GM10266 (cell line): ENCODE measurements around the gene OTUD4.
A peak's percentile ranks its signal among the peaks of the same experiment; 100 is the strongest.

Experiments
- DNase-seq: peaks from one replicate; pipeline ENCODE4 v3.0.0; 2012; ENCODE audit errors: extremely low spot score
- TF ChIP-seq, protein P1 (sequence below): IDR thresholded peaks from 2 replicates; pipeline ENCODE4 v1.5.1; 2012; ENCODE audit warnings: mild to moderate bottlenecking, low read depth; ENCODE audit not compliant: control insufficient read depth, insufficient read depth; ENCODE audit errors: missing control alignments

Gene OTUD4

DNA sequence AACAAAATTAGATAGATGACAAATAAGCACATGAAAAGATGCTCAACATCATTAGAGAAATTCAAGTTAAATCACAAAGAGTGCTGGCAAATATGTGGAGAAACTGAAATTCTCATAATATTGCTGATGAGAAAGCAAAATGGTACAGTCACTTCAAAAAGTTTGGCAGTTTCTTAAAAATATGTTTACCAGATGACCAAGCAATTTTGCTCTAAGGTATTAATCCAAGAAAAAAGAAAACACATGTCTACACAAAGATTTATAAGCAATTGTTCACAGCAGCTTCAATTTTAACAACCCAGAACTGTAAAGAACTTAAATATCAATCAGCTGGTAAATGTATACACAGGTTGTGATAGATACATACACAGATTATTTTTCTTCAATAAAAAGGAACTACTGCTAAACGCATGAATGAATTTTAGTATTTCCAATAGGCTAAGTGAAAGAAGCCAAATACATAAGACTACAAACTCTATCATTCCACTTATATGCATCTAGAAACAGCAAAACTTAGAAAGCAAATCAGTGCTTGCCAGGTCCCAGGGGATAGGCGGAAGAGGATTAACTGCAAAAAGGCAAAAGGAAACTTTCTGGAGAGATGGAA is 11.7 kb downstream of the OTUD4 start:
- no peak for DNase-seq
- TF ChIP-seq, protein P1, sequence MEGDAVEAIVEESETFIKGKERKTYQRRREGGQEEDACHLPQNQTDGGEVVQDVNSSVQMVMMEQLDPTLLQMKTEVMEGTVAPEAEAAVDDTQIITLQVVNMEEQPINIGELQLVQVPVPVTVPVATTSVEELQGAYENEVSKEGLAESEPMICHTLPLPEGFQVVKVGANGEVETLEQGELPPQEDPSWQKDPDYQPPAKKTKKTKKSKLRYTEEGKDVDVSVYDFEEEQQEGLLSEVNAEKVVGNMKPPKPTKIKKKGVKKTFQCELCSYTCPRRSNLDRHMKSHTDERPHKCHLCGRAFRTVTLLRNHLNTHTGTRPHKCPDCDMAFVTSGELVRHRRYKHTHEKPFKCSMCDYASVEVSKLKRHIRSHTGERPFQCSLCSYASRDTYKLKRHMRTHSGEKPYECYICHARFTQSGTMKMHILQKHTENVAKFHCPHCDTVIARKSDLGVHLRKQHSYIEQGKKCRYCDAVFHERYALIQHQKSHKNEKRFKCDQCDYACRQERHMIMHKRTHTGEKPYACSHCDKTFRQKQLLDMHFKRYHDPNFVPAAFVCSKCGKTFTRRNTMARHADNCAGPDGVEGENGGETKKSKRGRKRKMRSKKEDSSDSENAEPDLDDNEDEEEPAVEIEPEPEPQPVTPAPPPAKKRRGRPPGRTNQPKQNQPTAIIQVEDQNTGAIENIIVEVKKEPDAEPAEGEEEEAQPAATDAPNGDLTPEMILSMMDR = no peak

DNA sequence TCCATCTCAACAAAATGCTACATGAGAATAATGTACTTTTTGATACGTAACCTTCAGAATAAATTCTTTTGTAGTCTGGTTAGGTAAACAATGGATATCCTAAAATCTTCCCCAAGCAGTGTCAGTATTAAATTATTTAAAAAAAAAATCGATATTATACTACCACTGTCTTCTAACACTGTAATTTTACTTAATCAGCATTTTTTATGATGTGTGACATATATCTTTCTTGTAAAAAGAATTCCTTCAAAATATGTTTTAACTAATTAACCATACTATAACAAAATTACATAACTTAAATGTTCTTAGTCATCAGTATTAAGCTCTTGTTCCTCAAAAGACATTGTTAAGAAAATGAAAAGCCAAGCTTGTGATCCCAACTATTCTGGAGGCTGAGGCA is 12.5 kb downstream of the OTUD4 start:
- no peak for DNase-seq

DNA sequence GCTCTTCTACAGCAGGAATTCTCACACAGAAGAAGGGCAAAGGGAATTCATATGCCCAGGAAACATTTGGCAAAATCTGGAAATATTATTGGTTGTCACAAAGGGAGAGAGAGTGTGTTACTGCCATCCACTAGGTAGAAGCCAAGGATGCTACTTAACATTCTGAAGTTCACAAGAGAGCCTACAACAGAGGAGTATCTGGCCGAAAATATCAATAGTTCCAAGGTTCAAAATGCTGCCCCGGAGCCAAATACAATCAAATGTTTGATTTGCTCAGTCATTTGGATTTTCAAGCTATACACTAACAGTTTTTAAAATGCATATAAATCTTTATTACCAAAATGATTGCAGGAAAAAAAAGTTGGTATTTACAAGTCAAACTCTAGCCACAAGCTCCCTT is 18.8 kb downstream of the OTUD4 start:
- TF ChIP-seq, protein P1 = no peak
- DNase-seq = no peak

More for the DNA sequence above, 12.5 kb downstream of the OTUD4 start:
- TF ChIP-seq, protein P1 = no peak

DNA sequence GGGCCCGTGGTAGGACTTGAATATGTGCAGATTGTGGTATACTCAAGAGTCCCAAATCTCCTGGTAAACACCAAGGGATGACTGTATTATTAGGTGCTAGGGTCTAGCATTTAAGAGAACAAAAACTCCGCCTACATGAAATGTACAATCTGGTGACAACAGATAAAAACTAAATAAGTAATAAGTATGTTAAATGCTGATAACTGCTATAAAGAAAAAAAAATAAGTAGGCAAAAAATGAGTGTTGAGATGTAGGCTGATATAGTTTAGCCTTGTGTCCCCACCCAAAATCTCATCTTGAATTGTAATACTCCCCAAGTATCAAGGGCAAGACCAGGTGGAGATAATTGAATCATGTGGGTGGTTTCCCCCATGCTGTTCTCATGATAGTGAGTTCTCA is 23.4 kb downstream of the OTUD4 start:
- no peak for DNase-seq
- TF ChIP-seq, protein P1 = no peak

DNA sequence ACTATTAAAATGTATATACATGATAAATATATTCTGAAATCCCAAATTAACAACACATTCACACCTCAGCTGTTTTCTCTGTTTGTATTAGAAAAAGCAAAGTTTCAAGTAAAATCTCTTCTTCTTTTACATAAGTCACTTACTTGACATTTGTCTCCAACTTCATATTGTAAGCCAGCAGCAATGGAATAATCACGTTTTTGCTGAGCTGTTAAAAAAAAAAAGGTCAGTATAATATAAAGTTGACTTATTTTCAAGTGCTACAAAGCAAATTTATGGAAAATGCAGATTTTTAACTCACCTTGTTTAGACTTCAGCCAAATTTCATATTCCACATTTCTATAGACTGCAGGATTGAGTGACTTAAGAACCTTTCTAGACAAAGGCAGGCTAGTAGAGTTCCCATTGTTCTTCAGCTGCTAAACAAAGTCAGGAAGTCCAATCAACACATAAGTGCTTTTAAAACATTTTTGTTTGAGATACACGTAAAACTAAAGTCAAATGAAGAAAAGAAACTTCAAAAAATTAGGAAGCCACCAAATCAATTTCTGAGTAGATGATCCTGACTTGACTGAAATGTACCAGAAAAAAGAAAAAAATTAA is 25.0 kb downstream of the OTUD4 start:
- TF ChIP-seq, protein P1 = no peak
- DNase-seq = no peak

DNA sequence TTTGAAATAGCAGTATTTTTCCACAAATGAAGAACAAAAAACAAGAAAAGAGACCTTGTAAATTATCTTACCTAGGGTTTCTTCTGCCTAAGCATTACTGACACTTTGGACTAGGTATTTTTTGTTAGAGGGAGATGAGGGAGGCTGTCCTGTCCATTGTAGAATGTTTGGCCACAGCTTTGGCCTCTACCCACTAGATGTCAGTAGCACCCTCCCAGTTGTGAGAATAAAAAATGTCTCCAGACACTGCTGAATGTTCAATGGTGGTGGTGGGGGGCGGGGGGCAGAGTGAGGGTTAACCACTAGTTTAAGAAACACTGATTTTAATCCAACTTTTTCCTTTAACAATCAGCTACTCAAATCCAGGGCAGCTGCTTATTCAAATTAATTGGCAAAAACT is 25.8 kb downstream of the OTUD4 start:
- DNase-seq = peak; percentile 17
- TF ChIP-seq, protein P1 = peak; percentile 83

DNA sequence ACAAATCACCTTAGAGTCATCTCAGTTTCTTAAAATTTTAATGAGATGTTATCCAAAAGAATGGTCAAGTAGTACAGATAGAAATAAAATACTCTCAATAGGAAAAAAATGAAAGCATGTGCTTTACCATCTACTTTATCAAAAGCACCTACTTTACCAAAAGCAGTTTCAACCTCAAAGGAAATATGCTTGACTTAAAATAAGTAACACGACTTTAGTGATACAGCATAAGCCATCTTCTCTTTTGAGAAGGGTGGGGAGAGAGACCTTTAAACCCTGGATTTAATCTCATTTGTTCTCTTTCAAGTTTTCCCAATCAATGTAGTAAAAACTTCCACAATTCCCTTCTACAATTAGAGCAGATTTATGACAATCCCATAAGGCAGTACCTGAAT is 26.5 kb downstream of the OTUD4 start:
- no peak for DNase-seq
- TF ChIP-seq, protein P1 = no peak
